Activated naive CD8-positive, alpha-beta T cell treated with anti-CD3 and anti-CD28 coated beads for 36 hours (primary cell): ENCODE results near the gene ZC3H14. TPM values are rescaled to one million over a fixed set of nuclear protein-coding genes. Genes with fewer than 3 reads are reported as not detected.
A peak's percentile ranks its signal among the peaks of the same experiment; 100 is the strongest.

Source experiments
- DNase-seq: peaks from one replicate; pipeline ENCODE4 v3.0.0; 2021
- H3K27ac Mint-ChIP-seq: one replicate; pipeline ENCODE4 v1.8.0; 2022; ENCODE audit warnings: mild to moderate bottlenecking, moderate library complexity, mixed read lengths
- H3K27me3 Mint-ChIP-seq: one replicate; pipeline ENCODE4 v1.8.0; 2022; ENCODE audit warnings: mild to moderate bottlenecking, mixed read lengths
- H3K36me3 Mint-ChIP-seq: one replicate; pipeline ENCODE4 v1.8.0; 2021; ENCODE audit warnings: mild to moderate bottlenecking, mixed read lengths
- H3K4me1 Mint-ChIP-seq: one replicate; pipeline ENCODE4 v1.8.0; 2021; ENCODE audit warnings: mixed read lengths
- H3K4me3 Mint-ChIP-seq: one replicate; pipeline ENCODE4 v1.8.0; 2022; ENCODE audit warnings: mild to moderate bottlenecking, moderate library complexity, mixed read lengths
- H3K9me3 Mint-ChIP-seq: one replicate; pipeline ENCODE4 v1.8.0; 2022; ENCODE audit warnings: mixed read lengths
- total RNA-seq, 2 experiments: library from RNA; stranded (reverse); gene quantifications; one replicate each; pipeline ENCODE4 v1.2.3, GENCODE V29; 2021

Gene ZC3H14
- total RNA-seq, 2 experiments from 2014 or later = 47.5 to 52.6 TPM

DNA sequence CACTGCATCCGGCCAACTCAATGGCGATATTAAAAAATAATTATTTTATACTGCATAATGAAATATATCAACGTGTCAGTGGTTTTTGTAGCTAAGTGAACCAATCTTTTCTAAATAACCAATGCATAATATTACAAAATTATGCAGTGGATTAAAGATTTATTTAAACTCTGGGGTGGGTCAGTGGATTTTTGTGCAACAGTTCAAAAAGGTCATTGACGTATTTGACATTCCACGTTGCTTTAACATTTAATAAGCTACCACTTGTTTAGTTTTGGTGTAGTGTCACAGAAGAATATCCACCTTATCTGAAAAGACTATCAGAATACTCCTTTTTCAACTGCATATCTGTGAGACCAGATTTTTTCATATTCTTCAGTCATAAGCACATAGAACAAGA is 2.6 kb downstream of the ZC3H14 start:
- Mint-ChIP-seq H3K36me3 (peaks cover 37% of the 10 kb centered on the region), H3K27ac (no peak overlapping the region), H3K4me3 (no peak overlapping the region), H3K9me3 (no peaks in the 10 kb centered on the region), H3K27me3 (peaks cover 22% of the 10 kb centered on the region), H3K4me1 (peaks cover 25% of the 10 kb centered on the region)
- DNase-seq = no peak

DNA sequence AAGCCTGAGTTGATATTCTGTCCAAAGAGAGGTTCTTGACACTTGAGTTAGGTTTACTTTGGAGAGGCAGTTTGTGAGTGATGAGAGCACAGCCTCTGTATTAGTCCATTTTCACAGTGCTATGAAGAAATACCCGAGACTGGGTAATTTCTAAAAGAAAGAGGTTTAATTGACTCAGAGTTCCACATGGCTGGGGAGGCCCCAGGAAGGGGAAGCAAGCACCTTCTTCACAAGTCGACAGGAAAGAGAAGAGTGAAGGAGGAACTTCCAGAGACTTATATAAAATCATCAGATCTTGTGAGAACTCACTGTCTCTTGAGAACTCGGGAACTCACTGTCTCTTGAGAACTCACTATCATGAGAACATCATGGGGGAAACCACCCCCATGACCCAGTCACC is 5.4 kb downstream of the ZC3H14 start:
- Mint-ChIP-seq H3K9me3 (no peaks in the 10 kb centered on the region), H3K36me3 (peaks cover 41% of the 10 kb centered on the region), H3K27me3 (no peaks in the 10 kb centered on the region), H3K27ac (no peak overlapping the region), H3K4me1 (peaks cover 17% of the 10 kb centered on the region), H3K4me3 (no peak overlapping the region)
- DNase-seq = no peak

GRCh38 chr14:88572117-88572516 is 9.3 kb downstream of the ZC3H14 start:
- Mint-ChIP-seq H3K4me3 (no peak overlapping the region), H3K4me1 (peaks cover 2% of the 10 kb centered on the region), H3K36me3 (peaks cover 39% of the 10 kb centered on the region), H3K27me3 (no peaks in the 10 kb centered on the region), H3K9me3 (no peaks in the 10 kb centered on the region), H3K27ac (no peak overlapping the region)
- no peak for DNase-seq

DNA sequence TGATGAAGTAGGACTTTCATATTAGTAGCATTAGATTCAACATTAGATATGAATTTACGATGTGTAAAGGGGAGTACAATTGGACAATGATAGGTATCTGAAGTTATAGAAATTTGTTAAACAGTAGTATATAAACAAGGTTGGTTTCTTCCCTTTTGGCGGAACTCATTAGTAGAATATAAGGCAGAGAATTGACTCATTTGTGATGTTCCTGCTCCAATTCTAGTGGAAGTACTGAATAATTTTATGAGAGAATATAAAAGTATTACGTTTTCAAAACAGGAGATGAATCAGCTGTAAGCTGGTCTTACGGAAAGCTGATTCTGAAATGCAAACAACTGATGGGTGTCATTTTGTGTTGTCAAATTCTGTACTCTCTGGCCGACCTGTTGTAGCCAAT is 13.4 kb downstream of the ZC3H14 start:
- H3K4me3 Mint-ChIP-seq = no peak overlapping the region
- no peak overlapping the region for H3K27ac Mint-ChIP-seq
- no peak for DNase-seq
- no peaks in the 10 kb centered on the region for H3K4me1 Mint-ChIP-seq
- H3K27me3 Mint-ChIP-seq = no peaks in the 10 kb centered on the region
- H3K36me3 Mint-ChIP-seq = peaks cover 29% of the 10 kb centered on the region
- H3K9me3 Mint-ChIP-seq = no peaks in the 10 kb centered on the region

DNA sequence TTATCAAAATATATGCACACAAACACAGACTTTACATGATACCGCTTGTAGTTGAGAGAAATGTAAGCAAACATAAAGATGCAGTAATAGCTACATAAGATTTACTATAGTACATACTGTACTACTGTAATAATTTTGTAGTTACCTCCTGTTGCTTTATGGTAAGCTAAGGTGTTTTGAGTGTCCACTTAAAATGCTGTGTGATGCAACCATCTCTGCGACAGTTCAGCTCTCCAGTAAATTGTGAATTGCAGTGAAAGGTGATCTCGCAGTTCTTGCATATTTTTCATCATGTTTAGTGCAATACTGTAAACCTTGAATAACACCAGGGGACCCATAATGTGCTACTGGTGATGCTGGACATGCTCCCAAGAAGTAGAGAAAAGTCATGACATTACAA is 21.6 kb downstream of the ZC3H14 start:
- H3K4me1 Mint-ChIP-seq = peaks cover 3% of the 10 kb centered on the region
- no peak overlapping the region for H3K27ac Mint-ChIP-seq
- no peak overlapping the region for H3K4me3 Mint-ChIP-seq
- DNase-seq = no peak
- H3K27me3 Mint-ChIP-seq = no peaks in the 10 kb centered on the region
- peaks cover 35% of the 10 kb centered on the region for H3K36me3 Mint-ChIP-seq
- no peaks in the 10 kb centered on the region for H3K9me3 Mint-ChIP-seq

GRCh38 chr14:88588081-88588480 is 25.2 kb downstream of the ZC3H14 start:
- Mint-ChIP-seq H3K27me3 (no peaks in the 10 kb centered on the region), H3K4me3 (no peak overlapping the region), H3K36me3 (peaks cover 29% of the 10 kb centered on the region), H3K4me1 (peaks cover 3% of the 10 kb centered on the region), H3K27ac (no peak overlapping the region), H3K9me3 (no peaks in the 10 kb centered on the region)
- no peak for DNase-seq

DNA sequence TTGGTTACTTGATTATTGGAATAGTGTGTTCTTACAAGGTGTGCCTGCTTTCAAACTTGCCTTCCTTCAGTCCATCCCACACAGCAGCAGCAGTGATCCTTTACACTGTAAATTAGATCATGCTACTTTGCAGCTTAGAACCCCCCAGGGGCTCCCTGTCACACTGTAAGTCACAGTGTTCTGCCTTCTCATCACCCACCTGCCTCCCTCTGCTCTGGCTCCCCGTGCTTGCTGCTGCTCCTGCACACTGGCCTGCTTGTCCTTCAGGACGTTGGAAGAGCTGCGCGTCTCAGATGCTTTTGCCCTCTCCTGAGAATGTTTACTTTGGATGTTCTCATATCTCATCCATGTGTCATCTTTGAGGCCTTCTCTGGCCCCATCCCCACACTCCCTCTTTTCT is 27.3 kb downstream of the ZC3H14 start:
- H3K27me3 Mint-ChIP-seq = no peaks in the 10 kb centered on the region
- H3K4me1 Mint-ChIP-seq = no peaks in the 10 kb centered on the region
- no peaks in the 10 kb centered on the region for H3K9me3 Mint-ChIP-seq
- no peak overlapping the region for H3K27ac Mint-ChIP-seq
- no peak overlapping the region for H3K4me3 Mint-ChIP-seq
- H3K36me3 Mint-ChIP-seq = peaks cover 27% of the 10 kb centered on the region
- DNase-seq = no peak

DNA sequence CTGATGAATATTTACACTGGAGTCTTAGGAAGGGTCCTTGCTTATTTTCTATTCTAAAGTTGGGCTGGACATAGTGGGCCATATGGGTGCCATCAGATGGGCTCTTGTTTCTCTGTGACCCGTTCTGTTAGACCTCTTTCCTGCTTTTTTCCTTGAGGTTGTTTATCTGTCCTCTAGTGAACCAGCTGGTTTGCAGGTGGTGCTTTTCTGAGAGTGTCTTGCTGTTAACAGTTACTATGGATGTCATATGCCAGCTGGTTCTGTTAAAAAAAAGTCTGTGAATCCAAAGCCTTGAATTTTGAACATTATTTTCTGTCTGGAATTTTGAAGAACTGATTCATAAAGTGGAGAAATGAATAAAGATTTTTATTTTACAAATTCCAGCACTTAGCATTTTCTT is 29.2 kb downstream of the ZC3H14 start:
- H3K27ac Mint-ChIP-seq = no peak overlapping the region
- H3K4me1 Mint-ChIP-seq = no peaks in the 10 kb centered on the region
- peaks cover 19% of the 10 kb centered on the region for H3K36me3 Mint-ChIP-seq
- H3K4me3 Mint-ChIP-seq = no peak overlapping the region
- no peaks in the 10 kb centered on the region for H3K27me3 Mint-ChIP-seq
- no peak for DNase-seq
- no peaks in the 10 kb centered on the region for H3K9me3 Mint-ChIP-seq

DNA sequence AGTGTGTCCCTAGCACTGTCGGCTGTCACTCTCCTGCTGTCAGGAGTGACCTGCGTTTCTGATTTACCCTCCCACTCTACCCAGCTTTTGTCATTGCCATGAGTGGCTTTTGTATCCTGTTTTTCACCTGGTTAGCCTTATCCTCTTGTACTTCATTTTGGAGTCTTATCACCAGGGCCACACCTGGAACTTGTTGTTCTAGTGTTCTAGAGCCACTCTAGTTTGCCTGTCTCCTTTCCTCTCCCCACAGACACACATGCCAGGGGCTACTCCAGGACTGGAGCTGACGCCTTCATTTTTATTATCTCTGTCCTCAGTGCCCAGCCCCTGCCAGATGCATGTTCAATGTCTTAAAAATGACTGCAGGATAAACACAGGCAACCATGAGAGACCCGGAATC is 34.2 kb downstream of the ZC3H14 start:
- Mint-ChIP-seq H3K27me3 (no peaks in the 10 kb centered on the region), H3K27ac (no peak overlapping the region), H3K9me3 (no peaks in the 10 kb centered on the region), H3K36me3 (peaks cover 33% of the 10 kb centered on the region), H3K4me1 (peaks cover 20% of the 10 kb centered on the region), H3K4me3 (no peak overlapping the region)
- no peak for DNase-seq

DNA sequence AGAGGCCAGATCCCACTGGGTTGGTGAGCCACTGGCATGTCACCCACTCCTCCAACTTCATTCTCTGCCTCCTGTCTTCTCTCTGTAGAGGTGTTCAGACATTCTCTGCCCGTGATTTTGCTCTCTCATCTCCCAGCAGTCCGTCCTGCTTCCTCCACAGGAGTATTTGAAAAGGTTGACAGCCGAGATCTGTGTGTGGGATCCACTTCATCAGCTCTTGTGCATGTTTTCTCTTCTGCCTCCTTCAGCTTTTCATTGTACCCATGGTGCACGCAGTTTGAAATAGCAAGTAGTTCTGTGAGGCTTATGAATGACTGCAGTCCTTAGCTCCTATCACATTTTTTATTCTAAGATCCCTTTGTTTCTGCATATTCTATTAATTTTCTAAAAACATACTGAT is 34.8 kb downstream of the ZC3H14 start:
- DNase-seq = no peak
- no peaks in the 10 kb centered on the region for H3K9me3 Mint-ChIP-seq
- no peaks in the 10 kb centered on the region for H3K27me3 Mint-ChIP-seq
- peaks cover 20% of the 10 kb centered on the region for H3K4me1 Mint-ChIP-seq
- H3K27ac Mint-ChIP-seq = no peak overlapping the region
- H3K4me3 Mint-ChIP-seq = no peak overlapping the region
- peaks cover 37% of the 10 kb centered on the region for H3K36me3 Mint-ChIP-seq

DNA sequence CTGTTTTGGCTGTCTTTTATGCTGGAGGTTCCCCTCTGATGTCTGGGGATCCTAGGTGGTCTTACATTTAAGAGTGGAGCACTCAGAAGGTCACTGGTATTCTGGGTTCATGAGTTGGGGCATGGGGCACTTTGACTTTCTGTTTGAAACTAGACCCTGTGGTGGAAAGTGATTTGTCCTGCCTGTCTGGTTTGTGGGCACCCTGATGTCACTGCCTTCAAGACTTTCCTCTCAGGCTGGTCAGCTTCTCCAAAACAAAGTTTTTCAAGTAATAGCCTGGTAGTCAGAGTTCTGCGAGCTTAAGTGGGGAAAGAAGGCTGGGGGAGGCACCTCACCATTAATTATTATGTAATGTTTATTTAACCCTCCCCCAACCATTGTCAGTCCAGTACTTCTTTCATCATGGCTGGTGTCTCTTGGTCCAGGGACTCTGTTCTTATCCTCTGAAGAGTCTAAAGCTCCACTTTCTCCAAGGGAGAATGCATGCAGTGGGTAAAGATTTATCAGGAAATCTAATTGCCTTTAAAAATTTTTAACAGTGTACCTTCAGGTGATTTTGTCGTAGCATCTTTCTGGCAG is 35.3 kb downstream of the ZC3H14 start:
- Mint-ChIP-seq H3K36me3 (peaks cover 42% of the 10 kb centered on the region), H3K4me3 (no peak overlapping the region), H3K9me3 (no peaks in the 10 kb centered on the region), H3K27ac (peak overlapping the region; percentile 43), H3K27me3 (no peaks in the 10 kb centered on the region), H3K4me1 (peaks cover 20% of the 10 kb centered on the region)
- DNase-seq = no peak

DNA sequence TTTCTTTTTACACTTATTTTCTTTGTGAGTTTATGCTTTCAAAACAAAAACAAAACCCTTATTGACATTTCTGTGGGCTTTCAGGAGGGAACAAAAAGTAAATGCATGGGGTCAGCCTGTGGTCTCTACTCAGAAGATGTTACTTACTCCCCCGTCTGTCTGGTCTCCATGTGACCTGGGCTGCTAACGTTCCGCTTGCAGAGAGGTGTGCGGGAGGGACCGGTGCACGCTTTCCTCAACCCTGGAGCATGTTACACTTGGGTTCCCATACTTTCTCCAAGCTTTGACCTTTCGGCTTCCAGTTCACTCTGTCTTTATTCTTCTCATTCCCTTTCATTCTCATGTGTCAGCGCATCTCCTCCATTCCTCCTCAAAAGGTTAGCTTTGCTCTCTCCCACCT is 36.5 kb downstream of the ZC3H14 start:
- Mint-ChIP-seq H3K4me3 (no peak overlapping the region), H3K27me3 (no peaks in the 10 kb centered on the region), H3K27ac (peak overlapping the region; percentile 77), H3K4me1 (peaks cover 20% of the 10 kb centered on the region), H3K36me3 (peaks cover 45% of the 10 kb centered on the region), H3K9me3 (no peaks in the 10 kb centered on the region)
- DNase-seq = no peak

DNA sequence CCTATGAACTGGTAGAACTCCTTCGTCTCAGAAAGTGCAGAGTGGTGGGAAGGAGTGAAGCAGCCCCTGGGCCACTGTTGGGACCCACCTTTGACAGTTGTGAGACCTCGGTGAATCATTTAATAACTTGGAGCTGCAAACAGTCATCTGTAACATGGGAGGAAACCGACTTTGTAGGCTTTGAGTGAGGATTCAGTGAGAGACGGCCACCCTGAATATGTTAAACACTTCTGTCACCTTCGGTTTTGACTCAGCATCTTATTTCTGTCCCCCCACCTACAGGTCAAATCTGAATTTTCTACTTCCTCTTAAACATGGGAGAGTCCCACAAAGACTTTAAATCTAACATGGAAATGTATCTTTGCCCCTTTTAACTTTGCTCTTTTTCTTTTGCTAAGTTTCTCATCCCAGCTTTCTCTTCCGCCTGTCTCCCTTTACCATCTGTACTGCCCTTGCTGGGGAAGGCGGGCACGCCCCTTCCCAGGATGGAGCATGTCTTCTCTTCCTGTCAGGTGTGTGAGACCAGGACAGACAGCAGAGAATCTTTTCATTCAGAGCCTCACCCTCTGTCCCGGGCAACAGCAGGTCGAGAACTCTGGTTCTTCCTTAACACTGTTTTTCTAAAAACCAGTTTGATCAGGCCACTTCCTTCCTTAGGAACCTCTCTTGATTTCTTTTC is 37.1 kb downstream of the ZC3H14 start:
- Mint-ChIP-seq H3K9me3 (no peaks in the 10 kb centered on the region), H3K4me1 (peaks cover 20% of the 10 kb centered on the region), H3K4me3 (peak overlapping the region; percentile 18), H3K36me3 (peaks cover 45% of the 10 kb centered on the region), H3K27ac (peak overlapping the region; percentile 77), H3K27me3 (no peaks in the 10 kb centered on the region)
- DNase-seq = peak; percentile 21

DNA sequence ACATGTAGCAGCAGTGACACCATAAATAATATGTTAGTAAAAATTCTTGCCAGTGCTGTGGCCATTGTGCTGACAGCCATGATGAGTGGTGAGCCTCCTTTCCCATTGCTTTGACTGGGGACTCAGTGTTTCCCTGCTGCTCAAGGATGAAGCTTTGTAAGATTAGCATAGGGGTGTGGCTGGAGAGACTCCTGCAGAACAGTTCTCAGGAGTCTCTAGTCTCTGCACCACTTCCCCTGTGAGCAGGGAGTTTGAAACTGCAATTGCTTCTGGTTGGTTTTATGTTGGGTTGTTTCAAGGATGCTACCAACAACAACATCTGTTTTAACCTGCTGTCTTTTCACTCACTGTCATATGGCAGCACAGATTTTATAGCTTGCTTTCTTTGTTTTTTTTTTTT is 41.4 kb downstream of the ZC3H14 start:
- Mint-ChIP-seq H3K9me3 (no peaks in the 10 kb centered on the region), H3K27ac (no peak overlapping the region), H3K4me3 (no peak overlapping the region), H3K36me3 (peaks cover 46% of the 10 kb centered on the region), H3K4me1 (peaks cover 14% of the 10 kb centered on the region), H3K27me3 (no peaks in the 10 kb centered on the region)
- DNase-seq = no peak

DNA sequence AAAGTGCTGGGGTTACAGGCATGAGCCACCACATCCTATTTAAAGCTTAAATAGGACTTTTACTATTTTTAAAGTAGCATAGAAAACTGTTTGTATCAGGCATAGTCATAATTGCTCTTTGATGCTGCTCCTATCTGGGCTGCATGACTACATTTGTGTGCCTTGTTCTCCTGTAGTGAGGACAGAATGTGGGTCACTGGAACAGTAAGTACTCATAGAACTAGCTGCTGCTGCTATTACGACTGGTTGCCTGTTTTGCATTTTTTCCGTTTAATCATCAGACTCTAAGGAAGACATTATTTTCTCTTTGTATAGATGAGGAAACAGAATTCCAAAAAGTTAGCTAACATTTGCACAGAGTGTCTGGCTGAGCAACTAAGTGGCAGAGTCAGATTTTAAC is 42.8 kb downstream of the ZC3H14 start:
- Mint-ChIP-seq H3K9me3 (no peaks in the 10 kb centered on the region), H3K4me3 (no peak overlapping the region), H3K27ac (no peak overlapping the region), H3K27me3 (no peaks in the 10 kb centered on the region), H3K4me1 (peaks cover 3% of the 10 kb centered on the region), H3K36me3 (peaks cover 45% of the 10 kb centered on the region)
- no peak for DNase-seq

DNA sequence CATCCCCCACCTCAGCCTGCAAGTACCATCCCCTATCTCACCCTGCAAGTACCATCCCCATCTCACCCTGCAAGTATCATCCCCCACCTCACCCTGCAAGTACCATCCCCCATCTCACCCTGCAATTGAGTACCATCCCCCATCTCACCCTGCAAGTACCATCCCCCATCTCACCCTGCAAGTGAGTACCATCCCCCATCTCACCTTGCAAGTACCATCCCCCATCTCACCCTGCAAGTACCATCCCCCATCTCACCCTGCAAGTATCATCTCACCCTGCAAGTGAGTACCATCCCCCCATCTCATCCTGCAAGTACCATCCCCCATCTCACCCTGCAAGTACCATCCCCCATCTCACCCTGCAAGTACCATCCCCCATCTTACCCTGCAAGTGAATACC is 45.0 kb downstream of the ZC3H14 start:
- peaks cover 41% of the 10 kb centered on the region for H3K36me3 Mint-ChIP-seq
- H3K27ac Mint-ChIP-seq = no peak overlapping the region
- no peak overlapping the region for H3K4me3 Mint-ChIP-seq
- DNase-seq = no peak
- H3K4me1 Mint-ChIP-seq = peaks cover 3% of the 10 kb centered on the region
- H3K9me3 Mint-ChIP-seq = no peaks in the 10 kb centered on the region
- H3K27me3 Mint-ChIP-seq = no peaks in the 10 kb centered on the region
